Naive thymus-derived CD8-positive, alpha-beta T cell (primary cell): ENCODE measurements around the gene GBP5. TPM values are rescaled to one million over a fixed set of nuclear protein-coding genes. Genes with fewer than 3 reads are reported as not detected.
"Not testable (repeated sequence)": the region's sequence is repeated elsewhere in the genome, so short reads cannot be mapped to it uniquely, and the experiment has no call there.

Experiments used
- ATAC-seq, 2 donors: fragments of 150-1000 bp; cut with Tn5 transposase in 1 of 2; sonication (Bioruptor Pico), chemical (Tn5 transposase) in 1 of 2; 1 replicate in 1 of 2; 2 replicates in 1 of 2; pipeline ENCODE4 v1.10.0; 2021; ENCODE audit warnings: mild to moderate bottlenecking in 2 of 2, moderate library complexity in 2 of 2
- POLR2A ChIA-PET: fragments of 350-600 bp; sonication (Branson Sonifier 250); formaldehyde crosslinking; loops from one replicate; lab custom pipeline; 2021; ENCODE audit warnings: antibody characterized with exemption; lab: Charles Lee
- DNase-seq, 10 donors: peaks; one replicate each; pipeline versions ENCODE4 v3.0.0 to v3.0.0-alpha.2; 2020 to 2022
- H3K27ac Mint-ChIP-seq, 10 donors: one replicate each; pipeline ENCODE4 v1.8.0; 2020 to 2022; ENCODE audit warnings: mild to moderate bottlenecking in 10 of 10, mixed read lengths in 10 of 10, moderate library complexity in 4 of 10, inconsistent platforms in 1 of 10
- H3K27me3 Mint-ChIP-seq, 5 donors: one replicate each; pipeline ENCODE4 v1.8.0; 2021 to 2022; ENCODE audit warnings: mixed read lengths in 5 of 5
- H3K36me3 Mint-ChIP-seq, 3 donors: one replicate each; pipeline ENCODE4 v1.8.0; 2020 to 2022; ENCODE audit warnings: mixed read lengths in 3 of 3, mild to moderate bottlenecking in 2 of 3, inconsistent platforms in 1 of 3
- H3K4me1 Mint-ChIP-seq, 4 donors: one replicate each; pipeline ENCODE4 v1.8.0; 2021 to 2022; ENCODE audit warnings: mixed read lengths in 4 of 4
- H3K4me3 Mint-ChIP-seq, 10 donors: one replicate each; pipeline ENCODE4 v1.8.0; 2020 to 2022; ENCODE audit warnings: mild to moderate bottlenecking in 10 of 10, mixed read lengths in 10 of 10, moderate library complexity in 6 of 10, inconsistent platforms in 1 of 10
- H3K9me3 Mint-ChIP-seq, 9 donors: one replicate each; pipeline ENCODE4 v1.8.0; 2020 to 2022; ENCODE audit warnings: mixed read lengths in 9 of 9, mild to moderate bottlenecking in 3 of 9, inconsistent platforms in 1 of 9, moderate library complexity in 1 of 9
- polyA plus RNA-seq, 3 donors: library from polyadenylated mRNA; unstranded; fragments of 300-500 nt; fragmentation: Illumina TruSeq; gene quantifications; one replicate each; pipeline ENCODE4 v1.2.3, GENCODE V29; 2021
- total RNA-seq, 8 experiments: library from RNA in 2 of 8; stranded (reverse) in 2 of 8; gene quantifications; one replicate each; pipeline ENCODE4 v1.2.3 and lab custom pipeline; 2021 to 2026

Gene GBP5
- total and polyA plus RNA-seq, 5 experiments from 2014 or later: 19.9 to 51.9 (median 24.6) TPM

- Mint-ChIP-seq H3K27ac (peak overlapping the region in 4 of 10 donors; percentile 4 to 48 (median 26)), H3K4me1 (peaks cover 5 to 25% (median 24%) of the 10 kb centered on the region in 4 donors)
- H3K36me3 Mint-ChIP-seq, H3K9me3 Mint-ChIP-seq, H3K27me3 Mint-ChIP-seq, DNase-seq, ATAC-seq, H3K4me3 Mint-ChIP-seq, POLR2A ChIA-PET: not testable (repeated sequence)
Observed at GRCh38 chr1:89299739-89300463, 27.2 kb upstream of the GBP5 start.

GRCh38 chr1:89298461-89298860 lies 25.8 kb upstream of the GBP5 start:
- POLR2A ChIA-PET: no interaction called here
- H3K4me1 Mint-ChIP-seq: peaks cover 9 to 36% (median 35%) of the 10 kb centered on the region in 4 donors
- ATAC-seq (no peak), DNase-seq (no peak)
- H3K36me3 Mint-ChIP-seq: peaks cover 0 to 12% (median 5%) of the 10 kb centered on the region in 3 donors
- H3K27ac Mint-ChIP-seq: no peak overlapping the region
- peaks cover 0 to 9% (median 4%) of the 10 kb centered on the region in 9 donors for H3K9me3 Mint-ChIP-seq
- no peaks in the 10 kb centered on the region for H3K27me3 Mint-ChIP-seq
- no peak overlapping the region for H3K4me3 Mint-ChIP-seq

GRCh38 chr1:89295187-89295586 lies 22.5 kb upstream of the GBP5 start:
- Mint-ChIP-seq H3K27ac (peak overlapping the region in 1 of 10 donors; percentile 73), H3K36me3 (peaks cover 0 to 19% (median 17%) of the 10 kb centered on the region in 3 donors), H3K27me3 (no peaks in the 10 kb centered on the region), H3K9me3 (peaks cover 0 to 29% (median 11%) of the 10 kb centered on the region in 9 donors), H3K4me1 (peaks cover 9 to 38% (median 35%) of the 10 kb centered on the region in 4 donors), H3K4me3 (peak overlapping the region in 8 of 10 donors; percentile 1 to 43 (median 30))
- peak in 2 of 10 donors; percentile 26 to 32 for DNase-seq
- POLR2A ChIA-PET: interaction anchor here (0.7 kb wide), 1 partner anchor 26 kb away, joined by 3 read pairs; no protein-coding TSS in a partner anchor
- ATAC-seq: peak; percentile 50 to 64

GRCh38 chr1:89291276-89291675 lies 18.6 kb upstream of the GBP5 start:
- DNase-seq: no peak
- peaks cover 0 to 29% (median 11%) of the 10 kb centered on the region in 9 donors for H3K9me3 Mint-ChIP-seq
- POLR2A ChIA-PET: no interaction called here
- no peak for ATAC-seq
- H3K4me3 Mint-ChIP-seq: no peak overlapping the region
- peaks cover 19 to 61% (median 54%) of the 10 kb centered on the region in 4 donors for H3K4me1 Mint-ChIP-seq
- H3K36me3 Mint-ChIP-seq: peaks cover 0 to 21% (median 19%) of the 10 kb centered on the region in 3 donors
- H3K27me3 Mint-ChIP-seq: no peaks in the 10 kb centered on the region
- H3K27ac Mint-ChIP-seq: no peak overlapping the region

GRCh38 chr1:89288051-89288340 lies 15.3 kb upstream of the GBP5 start:
- Mint-ChIP-seq H3K4me3 (peak overlapping the region in 8 of 10 donors; percentile 20 to 82 (median 80)), H3K9me3 (peaks cover 0 to 17% (median 10%) of the 10 kb centered on the region in 9 donors), H3K27me3 (no peaks in the 10 kb centered on the region), H3K27ac (peak overlapping the region in 9 of 10 donors; percentile 7 to 97 (median 86)), H3K36me3 (peaks cover 0 to 14% (median 11%) of the 10 kb centered on the region in 3 donors), H3K4me1 (peaks cover 24 to 66% (median 61%) of the 10 kb centered on the region in 4 donors)
- DNase-seq (no peak), ATAC-seq (no peak)
- POLR2A ChIA-PET: interaction anchor here (1.1 kb wide), 1 partner anchor 16 kb away, joined by 4 read pairs; no protein-coding TSS in a partner anchor

GRCh38 chr1:89287181-89288050 lies 14.8 kb upstream of the GBP5 start:
- H3K27me3 Mint-ChIP-seq: no peaks in the 10 kb centered on the region
- peaks cover 24 to 66% (median 61%) of the 10 kb centered on the region in 4 donors for H3K4me1 Mint-ChIP-seq
- no peak for DNase-seq
- peaks cover 0 to 11% (median 6%) of the 10 kb centered on the region in 9 donors for H3K9me3 Mint-ChIP-seq
- peak in 1 of 2 donors; percentile 8 for ATAC-seq
- H3K27ac Mint-ChIP-seq: peak overlapping the region; percentile 77 to 97 (median 85)
- peak overlapping the region; percentile 31 to 82 (median 80) for H3K4me3 Mint-ChIP-seq
- POLR2A ChIA-PET: interaction anchor here (1.1 to 2.0 kb wide), 4 partner anchors 11 to 160 kb away, joined by 4 to 8 read pairs (median 4); no protein-coding TSS in a partner anchor
- H3K36me3 Mint-ChIP-seq: peaks cover 0 to 10% (median 5%) of the 10 kb centered on the region in 3 donors

- Mint-ChIP-seq H3K36me3 (peaks cover 0 to 8% (median 0%) of the 10 kb centered on the region in 3 donors), H3K27ac (peak overlapping the region; percentile 77 to 97 (median 85)), H3K4me1 (peaks cover 27 to 73% (median 67%) of the 10 kb centered on the region in 4 donors), H3K9me3 (peaks cover 0 to 7% (median 5%) of the 10 kb centered on the region in 9 donors), H3K27me3 (no peaks in the 10 kb centered on the region), H3K4me3 (peak overlapping the region; percentile 25 to 82 (median 80))
- DNase-seq (peak in 2 of 10 donors; percentile 45 to 58), ATAC-seq (peak; percentile 74 to 78)
- POLR2A ChIA-PET: interaction anchor here (0.7 to 2.0 kb wide), 4 partner anchors 10 to 160 kb away, joined by 3 to 8 read pairs (median 4); partner anchors contain the start of gene GBP5
Observed at GRCh38 chr1:89286549-89287180, 14.0 kb upstream of the GBP5 start.

- peaks cover 0 to 8% (median 0%) of the 10 kb centered on the region in 3 donors for H3K36me3 Mint-ChIP-seq
- ATAC-seq: peak; percentile 49 to 58
Observed at GRCh38 chr1:89285745-89286380, 13.2 kb upstream of the GBP5 start.

GRCh38 chr1:89284078-89284763 lies 11.6 kb upstream of the GBP5 start:
- Mint-ChIP-seq H3K4me1 (peaks cover 35 to 90% (median 84%) of the 10 kb centered on the region in 4 donors), H3K27ac (peak overlapping the region in 5 of 10 donors; percentile 3 to 86 (median 74)), H3K4me3 (peak overlapping the region in 1 of 10 donors; percentile 31)
- not testable (repeated sequence) for DNase-seq, H3K36me3 Mint-ChIP-seq, H3K9me3 Mint-ChIP-seq, ATAC-seq, H3K27me3 Mint-ChIP-seq
- POLR2A ChIA-PET: interaction anchor here (1.4 to 1.8 kb wide), 2 partner anchors 10 to 12 kb away, joined by 6 read pairs; partner anchors contain the start of gene GBP5

More at GRCh38 chr1:89285745-89286380, 13.2 kb upstream of the GBP5 start:
- peaks cover 0 to 7% (median 5%) of the 10 kb centered on the region in 9 donors for H3K9me3 Mint-ChIP-seq
- H3K4me3 Mint-ChIP-seq: peak overlapping the region; percentile 31 to 82 (median 80)
- H3K27me3 Mint-ChIP-seq: no peaks in the 10 kb centered on the region
- peak overlapping the region; percentile 77 to 97 (median 85) for H3K27ac Mint-ChIP-seq
- POLR2A ChIA-PET: interaction anchor here (1.1 to 2.0 kb wide), 6 partner anchors 8 to 159 kb away, joined by 3 to 8 read pairs (median 4); no protein-coding TSS in a partner anchor
- DNase-seq: no peak
- H3K4me1 Mint-ChIP-seq: peaks cover 32 to 81% (median 74%) of the 10 kb centered on the region in 4 donors

GRCh38 chr1:89280766-89281165 lies 8.1 kb upstream of the GBP5 start:
- no peak for DNase-seq
- Mint-ChIP-seq H3K4me3 (peak overlapping the region in 4 of 10 donors; percentile 0 to 45 (median 4)), H3K9me3 (peaks cover 0 to 7% (median 2%) of the 10 kb centered on the region in 9 donors), H3K27me3 (no peaks in the 10 kb centered on the region), H3K4me1 (peaks cover 33 to 88% (median 83%) of the 10 kb centered on the region in 4 donors), H3K36me3 (peaks cover 0 to 3% (median 0%) of the 10 kb centered on the region in 3 donors), H3K27ac (peak overlapping the region in 4 of 10 donors; percentile 1 to 73 (median 60))
- POLR2A ChIA-PET: no interaction called here
- ATAC-seq: no peak
